Measurements from ENCODE around the gene CNOT6L. TPM values are rescaled to one million over a fixed set of nuclear protein-coding genes. Genes with fewer than 3 reads are reported as not detected.

The CNOT6L gene
- polyA plus RNA-seq, 2 of the 4 experiments (the other 2 are of a cell fraction): 5.8 to 8.7 TPM

- peak in 1 of 2 experiments; percentile 41; a peak in 2 of 4 replicates for TF ChIP-seq CEBPB (IDR thresholded peaks at IDR 0.05)
- no peak for TF ChIP-seq POLR2A (IDR thresholded peaks at IDR 0.05; ENCODE audit: low read length)
- no peak for TF ChIP-seq ZFP36 (IDR thresholded peaks at IDR 0.05; ENCODE audit: borderline replicate concordance, partially characterized antibody)
- peak; percentile 16 for TF ChIP-seq MAFK (IDR thresholded peaks at IDR 0.05; ENCODE audit: partially characterized antibody)
- TF ChIP-seq CTCF (IDR thresholded peaks at IDR 0.05): 0 out of 3 replicates have a peak, but pooled peaks have one; percentile 11
- no peak for TF ChIP-seq HES2 (IDR thresholded peaks at IDR 0.05)
- Histone ChIP-seq H3K4me3 (no peak overlapping the region), H3K9me3 (no peaks in the 10 kb centered on the region), H3K27ac (peak overlapping the region in 1 of 2 experiments; percentile 77; a peak in 3 of 6 replicates), H3K4me2 (peak overlapping the region; percentile 54), H3K4me1 (peaks cover 38% of the 10 kb centered on the region)
- CTCF ChIA-PET: interaction anchor here (0.9 to 3.2 kb wide), 9 partner anchors 11 to 347 kb away, joined by 3 to 20 read pairs (median 4); no protein-coding TSS in a partner anchor
- FAIRE-seq (no peak), DNase-seq (ENCODE audit: low read depth in 1 of 2, low spot score in 1 of 2) (peak in 1 of 2 experiments; percentile 47), ATAC-seq (peak; percentile 78 to 81)
- POLR2A ChIA-PET: no interaction called here
- WGBS (ENCODE audit: missing lambda C conversion rate): 26% methylated on average over 3 of the region's 3 CpGs
These were observed 119.4 kb downstream of the CNOT6L start for GRCh38 chr4:77699731-77700210.

GRCh38 chr4:77697860-77698590 lies 121.1 kb downstream of the CNOT6L start:
- peak; percentile 86 to 89; a peak in 5 of 6 replicates for ATAC-seq
- WGBS (ENCODE audit: missing lambda C conversion rate): 58% methylated on average over 10 of the region's 10 CpGs
- TF ChIP-seq MAFK (IDR thresholded peaks at IDR 0.05; ENCODE audit: partially characterized antibody) (no peak), FOSL2 (IDR thresholded peaks at IDR 0.05) (no peak), FOSL2 (CRISPR knock-in tag; IDR thresholded peaks at IDR 0.05) (no peak), JUN (IDR thresholded peaks at IDR 0.05) (no peak), CTCF (IDR thresholded peaks at IDR 0.05) (peak; percentile 61), CBX8 (IDR thresholded peaks at IDR 0.05) (no peak), MAZ (IDR thresholded peaks at IDR 0.05; ENCODE audit: borderline replicate concordance, low read depth, low read length) (no peak), HEYL (CRISPR knock-in tag; IDR thresholded peaks at IDR 0.05) (no peak), SMC3 (IDR thresholded peaks at IDR 0.05) (peak; percentile 75), RAD21 (conservative IDR thresholded peaks at IDR 0.05 in 1 of 2, IDR thresholded peaks at IDR 0.05 in 1 of 2) (peak; percentile 78 to 81), NPAS2 (CRISPR knock-in tag; IDR thresholded peaks at IDR 0.05; ENCODE audit: borderline replicate concordance) (no peak)
- peak overlapping the region; percentile 40; the same call in 2 of the 3 replicates for H3K4me2 ChIP-seq
- peaks cover 38% of the 10 kb centered on the region for H3K4me1 ChIP-seq
- CTCF ChIA-PET: interaction anchor here (0.8 to 3.2 kb wide), 33 partner anchors 10 to 345 kb away, joined by 3 to 20 read pairs (median 4); no protein-coding TSS in a partner anchor
- FAIRE-seq: peak; percentile 23
- POLR2A ChIA-PET: no interaction called here
- H3K9me3 ChIP-seq: no peaks in the 10 kb centered on the region
- H3K27ac ChIP-seq: peak overlapping the region; percentile 17 to 44; a peak in 3 of 6 replicates
- no peak overlapping the region for H3K4me3 ChIP-seq
- DNase-seq (ENCODE audit: low read depth in 1 of 2, low spot score in 1 of 2): peak; percentile 10 to 65

GRCh38 chr4:77695774-77696173 lies 123.4 kb downstream of the CNOT6L start:
- ATAC-seq: peak; percentile 86 to 87
- no peak for FAIRE-seq
- CTCF ChIA-PET: interaction anchor here (1.2 to 1.4 kb wide), 3 partner anchors 116 to 311 kb away, joined by 3 to 6 read pairs (median 4); no protein-coding TSS in a partner anchor
- peak; percentile 50 to 71 for DNase-seq (ENCODE audit: low read depth in 1 of 2, low spot score in 1 of 2)
- Histone ChIP-seq H3K27ac (peak overlapping the region; percentile 65 to 72), H3K4me3 (no peak overlapping the region), H3K4me1 (peaks cover 38% of the 10 kb centered on the region), H3K9me3 (no peaks in the 10 kb centered on the region), H3K4me2 (peak overlapping the region; percentile 71)
- POLR2A ChIA-PET: interaction anchor here (1.4 kb wide), 1 partner anchor 167 kb away, joined by 4 read pairs; the partner anchor contains the start of gene MRPL1
- WGBS (ENCODE audit: missing lambda C conversion rate): 21% methylated on average over 2 of the region's 2 CpGs
- no peak for TF ChIP-seq ELK1 (IDR thresholded peaks at IDR 0.05; ENCODE audit: low read depth, low read length)
- no peak for TF ChIP-seq NR3C1 (IDR thresholded peaks at IDR 0.05)
- no peak for TF ChIP-seq ZFP36 (IDR thresholded peaks at IDR 0.05; ENCODE audit: borderline replicate concordance, partially characterized antibody)
- no peak for TF ChIP-seq ZC3H11A (IDR thresholded peaks at IDR 0.05)
- no peak for TF ChIP-seq ZNF302 (CRISPR knock-in tag; IDR thresholded peaks at IDR 0.05)
- no peak for TF ChIP-seq REST (IDR thresholded peaks at IDR 0.05)
- TF ChIP-seq JUNB (IDR thresholded peaks at IDR 0.05): peak; percentile 72
